GM12874 (cell line): ENCODE results near the gene MAML2.

ENCODE experiments used
- TF ChIP-seq, protein P1 (sequence below): IDR thresholded peaks from 2 replicates; pipeline ENCODE4 v1.5.1; 2011; ENCODE audit warnings: low read depth, mild to moderate bottlenecking, control low read depth, low read length, moderate library complexity; ENCODE audit not compliant: insufficient read depth

The MAML2 gene

GRCh38 chr11:96213500-96213899 is 129.5 kb downstream of the MAML2 start:
- TF ChIP-seq, protein P1, sequence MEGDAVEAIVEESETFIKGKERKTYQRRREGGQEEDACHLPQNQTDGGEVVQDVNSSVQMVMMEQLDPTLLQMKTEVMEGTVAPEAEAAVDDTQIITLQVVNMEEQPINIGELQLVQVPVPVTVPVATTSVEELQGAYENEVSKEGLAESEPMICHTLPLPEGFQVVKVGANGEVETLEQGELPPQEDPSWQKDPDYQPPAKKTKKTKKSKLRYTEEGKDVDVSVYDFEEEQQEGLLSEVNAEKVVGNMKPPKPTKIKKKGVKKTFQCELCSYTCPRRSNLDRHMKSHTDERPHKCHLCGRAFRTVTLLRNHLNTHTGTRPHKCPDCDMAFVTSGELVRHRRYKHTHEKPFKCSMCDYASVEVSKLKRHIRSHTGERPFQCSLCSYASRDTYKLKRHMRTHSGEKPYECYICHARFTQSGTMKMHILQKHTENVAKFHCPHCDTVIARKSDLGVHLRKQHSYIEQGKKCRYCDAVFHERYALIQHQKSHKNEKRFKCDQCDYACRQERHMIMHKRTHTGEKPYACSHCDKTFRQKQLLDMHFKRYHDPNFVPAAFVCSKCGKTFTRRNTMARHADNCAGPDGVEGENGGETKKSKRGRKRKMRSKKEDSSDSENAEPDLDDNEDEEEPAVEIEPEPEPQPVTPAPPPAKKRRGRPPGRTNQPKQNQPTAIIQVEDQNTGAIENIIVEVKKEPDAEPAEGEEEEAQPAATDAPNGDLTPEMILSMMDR: no peak

GRCh38 chr11:96211436-96211835 is 131.6 kb downstream of the MAML2 start:
- TF ChIP-seq, protein P1: no peak

DNA sequence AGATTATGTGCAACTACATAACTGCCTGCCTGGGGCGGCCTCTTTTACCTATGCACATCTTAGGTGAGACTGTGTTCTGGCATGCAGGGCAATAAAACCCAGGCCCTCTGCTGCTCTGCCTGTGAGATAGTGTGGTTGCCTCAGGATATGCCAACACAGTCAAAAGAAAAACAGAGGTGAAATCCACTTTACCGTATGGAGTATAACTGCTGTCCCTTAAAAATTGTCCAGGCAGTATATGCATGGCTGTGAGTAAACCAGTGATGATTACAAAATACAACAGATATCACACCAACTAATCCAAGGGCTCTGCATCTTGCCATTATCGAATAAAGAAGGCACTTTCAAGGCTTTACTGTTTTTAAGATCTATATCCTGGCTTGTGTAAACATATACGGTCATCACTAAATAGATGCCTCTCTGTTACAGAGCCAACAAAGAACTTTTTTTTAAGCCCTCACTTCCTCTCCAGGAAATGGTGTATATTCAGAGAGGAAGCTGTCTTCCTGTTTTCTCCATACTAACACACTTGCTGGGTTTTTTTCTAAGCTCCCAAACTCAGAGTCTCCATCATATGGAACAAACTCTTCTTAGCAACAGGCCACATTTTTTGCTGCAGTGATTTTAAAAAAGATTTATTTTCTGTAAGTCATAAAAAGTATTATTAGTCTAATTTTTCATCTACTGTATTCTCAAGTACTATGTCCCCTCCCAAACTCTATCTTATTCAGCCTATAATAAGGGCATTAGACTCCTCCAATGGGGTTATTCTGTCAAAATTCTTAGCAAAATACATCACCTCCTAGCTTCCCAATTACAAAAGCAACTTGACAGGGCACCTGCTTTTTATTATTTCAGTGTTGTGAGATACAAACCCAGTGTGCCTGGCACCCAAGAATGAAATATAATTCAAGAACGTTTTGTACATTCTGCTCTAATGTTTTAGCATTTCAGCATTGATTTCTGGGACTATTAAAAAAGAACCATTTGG is 135.2 kb downstream of the MAML2 start:
- TF ChIP-seq, protein P1: no peak

GRCh38 chr11:96206955-96207354 is 136.0 kb downstream of the MAML2 start:
- TF ChIP-seq, protein P1: no peak

- TF ChIP-seq, protein P1: no peak
Observed at GRCh38 chr11:96205460-96205809, 137.6 kb downstream of the MAML2 start.

DNA sequence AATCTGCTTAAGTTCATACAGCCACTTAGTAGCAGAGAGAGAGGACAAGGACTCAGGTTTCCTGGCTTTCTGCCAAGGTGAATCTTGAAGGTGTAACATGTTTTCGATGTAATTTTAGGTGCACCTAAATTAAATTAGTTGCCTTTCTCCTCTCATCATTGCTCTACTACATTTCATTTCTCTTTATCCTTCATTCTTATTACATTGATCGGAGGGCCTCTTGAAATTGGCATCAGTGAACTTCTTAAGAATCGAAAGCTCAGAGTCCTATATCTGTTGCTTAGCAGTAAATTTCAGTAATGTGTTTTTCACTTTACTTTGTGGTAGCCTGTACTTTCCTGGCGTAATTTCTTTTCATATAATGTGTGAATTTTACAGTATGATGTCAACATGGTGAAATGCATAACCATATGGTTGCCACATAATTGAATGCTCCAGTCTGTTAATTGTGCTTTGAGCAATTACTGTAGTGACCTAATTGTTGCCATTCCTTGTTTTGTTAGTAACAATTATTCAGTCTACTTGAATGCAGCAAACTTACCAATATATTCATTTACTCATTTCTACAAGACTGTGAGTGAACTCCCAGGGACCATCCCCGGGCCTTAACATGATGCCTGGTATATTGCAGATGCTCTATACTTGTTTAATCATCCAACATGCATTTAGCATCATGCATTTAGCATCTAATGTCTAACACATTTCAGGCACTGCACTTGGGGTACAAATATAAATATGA is 138.1 kb downstream of the MAML2 start:
- TF ChIP-seq, protein P1: no peak

GRCh38 chr11:96204366-96204659 is 138.7 kb downstream of the MAML2 start:
- TF ChIP-seq, protein P1: no peak
